Transverse colon (tissue), 3 donors: ENCODE results near the gene CD53.

Experiments used
- CTCF ChIP-seq, 5 experiments: fragments of 200-600 bp in 3 of 5; fragments of 450-650 bp in 2 of 5; sonication (generic) in 3 of 5; IDR thresholded peaks; 1 replicate in 2 of 5; 2 replicates in 3 of 5; pipeline ENCODE4 v1.5.1; 2016 to 2017; ENCODE audit warnings: antibody characterized with exemption in 5 of 5, inconsistent platforms in 3 of 5, mild to moderate bottlenecking in 2 of 5, moderate library complexity in 1 of 5
- EP300 ChIP-seq: sonication (generic); formaldehyde crosslinking; IDR thresholded peaks from one replicate; pipeline ENCODE4 v1.6.1; 2017; ENCODE audit warnings: antibody characterized with exemption, low read depth
- POLR2A ChIP-seq: fragments of 450-650 bp; IDR thresholded peaks from one replicate; pipeline ENCODE4 v1.6.1; 2016; ENCODE audit warnings: antibody characterized with exemption, mild to moderate bottlenecking, moderate library complexity

GRCh38 chr1:110874324-110875215, 1.6 kb downstream of the CD53 start:
- TF ChIP-seq POLR2A (no peak), CTCF (IDR thresholded peaks at IDR 0.05) (no peak), EP300 (no peak)
